Kasumi-1 (cell line): Measurements from ENCODE around the gene PALB2.

Source experiments
- DNase-seq, 2 experiments: peaks; one replicate each; lab custom pipeline; 2025; lab: John Stamatoyannopoulos, UW

The PALB2 gene

GRCh38 chr16:23640931-23641765 is at the start of gene PALB2, which contains the start of gene DCTN5:
Gene PALB2, minus strand, starts transcription at chr16:23641310. Its CDS starts 153 bp downstream, at chr16:23641157.
Gene DCTN5, plus strand, starts transcription at chr16:23641466. Its CDS starts 77 bp downstream, at chr16:23641543.
- peak; percentile 75 to 82 for DNase-seq

GRCh38 chr16:23689442-23690187 is 48.5 kb upstream of the PALB2 start:
- DNase-seq: no peak

- no peak for DNase-seq
Observed at GRCh38 chr16:23687034-23687808, 46.1 kb upstream of the PALB2 start.

- no peak for DNase-seq
Observed at GRCh38 chr16:23683487-23683886, 42.4 kb upstream of the PALB2 start.

GRCh38 chr16:23682181-23682580 is 41.1 kb upstream of the PALB2 start:
- no peak for DNase-seq

GRCh38 chr16:23679986-23680336 is 38.9 kb upstream of the PALB2 start:
- DNase-seq: no peak

- peak; percentile 20 to 26 for DNase-seq
Observed at GRCh38 chr16:23679274-23679985, 38.3 kb upstream of the PALB2 start.

- peak; percentile 63 to 65 for DNase-seq
Observed at GRCh38 chr16:23678430-23679273, 37.5 kb upstream of the PALB2 start, which contains the start of gene PLK1. Gene PLK1, plus strand, starts transcription at chr16:23678889. Its CDS starts 44 bp downstream, at chr16:23678933.

- DNase-seq: no peak
Observed at GRCh38 chr16:23676924-23677480, 35.9 kb upstream of the PALB2 start.

- no peak for DNase-seq
Observed at GRCh38 chr16:23673971-23674614, 33.0 kb upstream of the PALB2 start.

GRCh38 chr16:23670137-23670776 is 29.1 kb upstream of the PALB2 start:
- peak; percentile 1 to 2 for DNase-seq

GRCh38 chr16:23668873-23669272 is 27.8 kb upstream of the PALB2 start:
- no peak for DNase-seq

GRCh38 chr16:23668225-23668624 is 27.1 kb upstream of the PALB2 start:
- no peak for DNase-seq

- DNase-seq: no peak
Observed at GRCh38 chr16:23667355-23667659, 26.2 kb upstream of the PALB2 start.

GRCh38 chr16:23666571-23667354 is 25.7 kb upstream of the PALB2 start:
- no peak for DNase-seq

GRCh38 chr16:23663918-23664317 is 22.8 kb upstream of the PALB2 start:
- no peak for DNase-seq

GRCh38 chr16:23651943-23652468 is 10.9 kb upstream of the PALB2 start:
- no peak for DNase-seq

GRCh38 chr16:23650674-23651416 is 9.7 kb upstream of the PALB2 start:
- no peak for DNase-seq
